GM18502 (cell line): ENCODE results near the gene RNF11.

ENCODE experiments used
- ATAC-seq: cut with Tn5 transposase; IDR thresholded peaks from one replicate; pipeline ENCODE4 v1.9.1; 2021; ENCODE audit warnings: mild to moderate bottlenecking; ENCODE audit not compliant: unreplicated experiment, poor library complexity

The RNF11 gene

DNA sequence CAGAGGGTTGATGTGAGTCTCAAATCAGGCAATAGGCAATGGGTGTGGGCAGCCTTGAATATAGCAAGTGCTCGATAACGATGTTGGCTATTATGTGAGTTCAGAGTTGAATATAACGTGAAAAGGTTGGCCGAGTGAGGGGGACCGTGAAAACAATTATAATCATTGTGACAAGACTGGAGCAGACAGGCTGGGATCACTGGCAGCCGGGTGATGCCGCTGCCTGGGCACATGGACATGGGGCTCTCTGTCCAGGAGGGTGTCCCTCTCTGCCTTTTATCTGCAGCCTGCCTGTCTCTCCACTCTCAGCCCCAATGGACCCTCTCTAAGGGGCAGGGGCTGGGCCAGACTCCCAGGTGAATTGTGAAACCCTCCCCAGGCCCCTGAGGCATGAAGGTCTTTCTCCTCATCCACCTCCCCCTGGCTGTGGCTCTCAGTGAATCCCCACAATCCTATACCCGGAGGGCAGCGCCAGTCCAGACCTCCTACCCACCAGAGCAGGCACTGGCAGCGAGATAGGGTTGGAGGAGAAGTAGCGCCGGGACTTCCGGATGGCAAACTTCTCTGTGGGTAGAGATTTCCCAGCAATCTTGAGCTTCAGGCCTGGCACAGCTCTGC is 57.9 kb downstream of the RNF11 start:
- no peak for ATAC-seq

DNA sequence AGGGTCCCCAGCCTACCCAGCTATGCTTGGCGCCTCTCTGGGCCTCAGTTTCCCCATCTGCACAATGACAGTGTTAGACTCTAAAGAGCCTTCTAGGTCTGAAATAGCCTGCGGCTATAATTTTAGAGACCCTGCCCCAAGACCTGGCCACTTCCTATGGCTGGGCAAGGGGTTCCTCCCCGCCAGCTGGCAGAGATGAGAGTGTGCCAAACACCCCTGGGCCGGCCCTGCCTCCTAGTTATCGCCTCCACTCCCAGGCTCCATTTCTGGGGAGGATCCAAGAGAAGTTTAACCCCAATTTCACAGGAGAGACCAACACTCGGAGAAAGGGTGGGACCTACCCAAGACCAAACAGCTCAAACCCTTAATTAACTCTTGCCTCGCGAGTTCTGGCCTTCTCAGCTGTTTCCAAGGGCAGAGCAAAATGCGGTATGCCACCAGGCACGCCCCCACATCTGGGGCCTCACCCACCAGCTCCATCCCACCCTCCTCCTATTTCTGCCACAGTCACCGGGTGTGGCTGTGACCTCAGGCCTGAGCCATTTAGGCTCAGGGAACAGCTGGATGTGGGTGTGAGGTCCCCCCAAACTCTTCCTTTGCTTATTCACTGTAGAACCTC is 58.6 kb downstream of the RNF11 start:
- no peak for ATAC-seq

DNA sequence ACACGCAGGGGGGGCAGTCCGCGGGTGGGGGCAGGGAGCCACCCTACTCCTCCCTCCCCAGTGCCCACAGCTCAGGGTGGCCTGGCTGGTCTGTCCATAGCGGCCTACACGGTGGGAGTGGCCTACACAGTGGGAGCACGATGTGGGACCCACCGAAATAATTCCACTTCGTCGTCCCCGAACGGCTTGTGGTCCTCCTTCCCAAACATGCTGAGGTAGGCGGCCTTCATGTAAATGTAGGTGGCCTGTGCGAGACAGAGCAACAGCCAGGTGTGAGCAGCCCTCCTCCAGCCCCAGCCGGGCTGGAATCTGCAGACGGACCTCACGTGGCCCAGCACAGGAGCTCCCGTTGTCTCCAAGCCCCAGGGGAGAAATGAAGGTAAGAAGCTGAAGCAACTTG is 59.9 kb downstream of the RNF11 start:
- no peak for ATAC-seq

DNA sequence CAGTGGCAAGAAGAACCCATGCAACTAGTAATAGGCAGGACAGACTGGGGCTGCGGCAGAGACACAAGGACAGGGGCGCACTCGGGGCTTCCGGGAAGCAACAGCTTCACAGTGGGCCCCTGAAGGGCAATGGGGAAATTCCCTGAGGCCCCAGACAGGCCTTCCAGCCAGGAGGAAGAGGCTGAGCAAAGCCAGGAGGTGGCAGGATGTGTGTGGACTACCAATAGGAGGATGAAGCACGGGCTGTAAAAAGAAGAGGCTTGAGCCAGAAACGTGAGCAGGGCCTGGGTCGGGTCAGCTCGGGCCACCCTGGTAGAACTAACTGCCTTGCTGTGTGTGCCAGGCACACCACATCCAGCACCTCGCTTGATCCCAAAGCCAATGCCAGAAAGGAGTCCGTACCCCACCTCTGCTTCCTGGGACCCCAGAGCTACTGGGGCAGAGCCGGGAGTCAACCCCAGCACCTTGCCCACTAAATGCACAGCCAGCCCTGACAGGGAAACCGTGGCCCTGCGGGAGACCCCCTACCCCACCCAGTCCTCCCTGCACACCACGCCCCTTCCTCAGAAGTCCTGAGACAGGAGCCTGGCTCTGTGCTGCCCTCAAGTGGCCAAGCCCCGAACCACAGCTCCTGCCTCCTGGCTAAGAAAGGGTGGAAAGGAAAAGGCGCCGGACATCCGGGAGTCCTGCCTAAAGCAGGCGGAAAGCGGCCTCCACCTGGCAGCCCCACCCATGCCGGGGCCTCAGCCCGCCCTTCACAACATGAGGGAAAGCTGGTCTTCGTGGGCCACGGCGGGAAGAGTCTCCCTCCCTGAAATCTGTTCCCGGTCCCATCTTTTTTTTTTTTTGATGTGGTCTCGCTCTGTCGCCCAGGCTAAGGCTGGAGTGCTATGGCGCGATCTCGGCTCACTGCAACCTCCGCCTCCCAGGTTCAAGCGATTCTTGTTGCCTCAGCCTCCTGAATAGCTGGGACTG is 60.6 kb downstream of the RNF11 start:
- ATAC-seq: peak; percentile 67

DNA sequence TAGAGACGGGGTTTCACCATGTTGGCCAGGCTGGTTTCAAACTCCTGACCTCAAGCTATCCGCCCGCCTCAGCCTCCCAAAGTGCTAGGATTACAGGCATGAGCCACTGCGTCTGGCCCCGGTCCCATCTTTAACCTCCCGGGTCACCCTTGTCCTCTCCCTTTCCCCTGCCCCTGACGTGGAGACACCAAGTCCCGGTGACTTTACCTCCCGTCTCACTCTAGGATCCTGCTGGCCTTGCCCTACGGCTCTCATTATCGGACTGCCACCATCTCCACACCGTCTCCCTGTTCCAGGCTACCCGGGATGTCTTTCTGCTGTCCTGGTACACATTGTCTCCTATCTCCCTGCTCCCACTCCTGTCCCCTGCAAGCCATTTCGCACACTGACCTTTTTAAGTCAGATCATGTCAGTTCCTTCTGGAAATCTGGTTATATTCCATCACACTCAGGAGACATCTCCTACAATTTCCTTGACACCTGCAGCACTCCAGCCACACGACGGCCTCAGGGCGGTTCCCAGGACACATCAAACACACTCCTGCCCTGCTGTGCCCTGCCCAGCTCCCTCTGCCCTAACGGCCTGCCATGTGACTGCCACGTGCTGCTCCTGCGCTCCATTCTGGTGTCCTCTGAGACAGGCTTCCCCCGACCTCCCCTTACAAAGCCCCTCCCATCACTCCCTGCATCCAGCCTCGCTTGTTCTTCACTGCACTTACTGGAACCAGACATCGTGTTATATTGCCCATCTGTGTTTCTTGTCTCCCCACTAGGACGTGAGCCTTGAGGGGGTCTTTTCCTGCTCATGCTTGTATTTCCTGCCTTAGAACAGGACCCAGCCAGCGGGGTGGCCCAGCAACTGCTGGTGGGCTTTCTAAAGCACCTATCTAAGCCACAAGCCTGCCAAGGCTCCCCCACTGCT is 61.6 kb downstream of the RNF11 start:
- no peak for ATAC-seq

DNA sequence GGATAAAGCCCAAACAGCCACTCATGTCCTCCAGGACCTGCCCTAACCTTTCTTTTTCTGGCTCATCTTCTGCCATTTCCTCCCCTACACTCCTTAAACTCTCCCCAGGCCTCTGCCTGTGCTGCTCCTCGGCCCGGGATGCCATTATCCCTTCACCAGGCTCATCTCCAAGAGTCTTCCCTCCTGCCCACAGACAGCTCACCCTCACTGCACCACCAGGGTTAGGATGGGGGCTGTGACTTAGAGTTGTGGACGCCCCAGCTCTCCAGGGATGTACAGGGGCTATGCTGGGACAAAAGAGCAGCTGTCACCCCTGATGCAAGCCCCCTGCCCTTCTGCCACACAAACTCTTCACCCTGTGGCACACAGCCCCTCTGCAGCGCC is 62.2 kb downstream of the RNF11 start:
- no peak for ATAC-seq

DNA sequence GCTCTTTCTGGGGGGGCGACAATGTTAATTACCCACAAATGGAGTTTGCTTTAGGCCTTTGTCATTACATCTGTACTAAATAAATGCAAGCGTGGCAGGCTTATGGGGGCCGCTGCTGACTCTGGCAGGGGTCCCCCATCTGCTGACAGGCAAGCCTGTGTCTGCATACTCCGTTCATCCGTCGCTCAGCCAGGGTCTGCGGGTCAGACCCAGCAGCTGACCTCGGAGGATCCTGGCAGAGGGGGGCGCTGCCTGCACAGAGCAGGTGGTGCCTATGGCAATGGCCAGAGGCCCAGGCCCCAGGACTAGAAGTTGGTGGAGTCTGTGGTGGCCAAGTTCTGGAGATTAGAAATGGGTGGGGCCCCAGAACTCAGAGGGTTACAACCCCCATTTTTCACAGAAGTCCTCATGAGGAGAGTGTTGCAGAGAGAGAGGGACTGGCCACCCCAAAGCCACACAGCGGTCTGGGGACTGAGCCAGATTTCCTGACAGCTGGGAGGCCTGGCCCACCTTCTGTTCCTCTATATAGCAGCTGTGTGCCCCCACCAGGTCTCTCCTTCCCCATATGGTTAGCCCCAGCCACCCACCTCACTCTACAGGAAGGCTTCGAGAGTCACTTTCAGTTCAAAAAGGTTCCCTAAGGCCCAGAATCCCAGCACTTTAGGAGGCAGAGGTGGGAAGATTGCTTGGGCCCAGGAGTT is 63.3 kb downstream of the RNF11 start:
- no peak for ATAC-seq

DNA sequence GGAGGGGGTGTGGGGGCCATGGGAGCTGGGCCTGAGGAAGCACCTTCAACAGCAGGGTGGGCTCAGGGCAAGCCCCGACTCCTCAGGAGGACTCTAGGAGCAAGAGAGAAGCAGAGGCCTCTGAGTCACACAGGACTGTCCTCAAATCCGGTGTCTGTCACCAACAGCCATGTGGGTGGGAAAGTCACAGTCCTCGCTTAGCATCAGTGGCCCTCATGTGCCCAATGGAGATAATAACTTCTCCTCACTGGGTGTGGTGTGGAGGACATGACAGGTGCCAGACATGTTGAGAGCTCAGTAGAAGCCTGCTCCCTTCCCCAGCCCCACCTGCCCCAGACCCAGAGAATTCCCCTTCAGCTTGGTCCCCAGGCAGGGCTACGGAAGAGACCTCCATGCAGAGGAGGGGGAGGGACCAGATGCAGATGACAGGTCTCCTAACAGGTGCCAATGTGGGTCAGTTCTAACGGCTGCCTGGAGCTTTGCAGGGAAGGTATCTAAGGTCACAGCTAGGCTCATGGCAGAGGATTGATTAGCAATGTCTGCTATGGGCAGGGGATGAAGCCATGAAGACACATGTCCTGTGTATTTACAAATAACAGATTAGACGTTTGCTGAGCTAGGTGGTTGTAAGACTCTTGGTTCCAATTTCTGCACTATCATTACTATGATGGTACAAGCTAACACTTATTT is 64.1 kb downstream of the RNF11 start:
- ATAC-seq: no peak

DNA sequence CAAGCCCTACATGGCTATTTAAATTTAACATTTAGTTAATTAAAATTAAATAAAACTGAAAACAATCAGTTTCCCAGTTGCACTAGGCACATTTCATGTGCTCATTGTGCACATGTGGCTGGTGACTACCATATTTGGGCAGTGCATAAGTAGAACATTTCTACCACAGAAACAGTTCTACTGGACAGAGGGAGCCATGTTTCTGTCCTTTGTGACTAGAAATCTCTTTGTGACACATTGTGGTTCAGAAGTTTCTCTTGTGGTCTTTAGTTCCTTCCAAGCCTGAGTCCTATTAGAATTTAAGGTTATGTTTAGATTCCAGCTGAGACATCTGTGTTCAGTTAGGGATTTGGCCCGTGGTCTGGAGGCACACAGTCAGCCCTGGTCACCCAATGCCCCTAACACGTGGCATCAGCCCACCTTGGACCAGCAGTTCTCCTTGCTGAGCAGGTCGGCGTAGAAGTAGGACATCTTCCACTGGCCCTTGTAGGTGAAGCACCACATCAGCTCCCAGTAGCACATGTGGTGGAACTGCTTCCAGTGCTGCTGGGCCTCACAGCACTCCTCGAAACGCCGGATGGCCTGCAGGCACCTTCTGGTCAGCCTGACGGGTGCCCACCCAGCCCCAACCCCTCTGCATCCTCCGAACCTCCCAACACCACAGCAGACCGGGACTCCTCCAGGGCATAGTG is 65.2 kb downstream of the RNF11 start:
- peak; percentile 35 for ATAC-seq

DNA sequence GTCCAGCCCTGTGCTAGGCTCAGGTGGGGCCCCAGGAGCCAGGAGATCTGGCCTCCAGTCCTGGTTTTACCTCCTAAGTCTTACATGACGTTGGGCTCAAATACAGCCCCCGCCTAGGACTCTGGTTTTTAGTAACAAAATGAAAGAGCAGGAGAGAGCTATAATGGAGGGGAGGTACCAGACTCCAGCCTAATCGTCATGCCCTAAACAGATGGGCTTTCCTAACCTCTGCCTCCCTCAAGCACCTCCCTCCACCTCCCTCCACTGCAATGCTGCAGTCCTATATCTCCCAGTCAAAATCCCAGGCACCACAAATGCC is 65.7 kb downstream of the RNF11 start:
- ATAC-seq: no peak

DNA sequence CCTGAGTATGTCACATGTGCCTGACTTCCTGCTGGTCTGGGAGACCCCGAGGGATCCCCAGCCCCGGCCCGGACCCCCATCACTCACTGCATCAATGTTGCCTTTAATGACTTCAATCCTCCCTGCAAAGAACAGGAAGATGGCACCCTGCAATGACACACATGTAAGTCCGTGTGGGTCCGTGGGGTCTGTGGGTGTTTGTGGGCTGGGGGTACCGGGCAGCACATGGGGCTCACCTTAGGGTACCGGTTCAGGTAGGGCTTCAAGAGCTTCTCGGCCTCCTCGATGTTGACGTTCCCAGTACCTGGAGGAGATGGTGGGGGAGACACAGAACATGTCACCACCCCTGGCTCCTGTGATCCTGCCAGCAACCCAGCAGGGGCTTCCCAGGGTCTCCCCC is 66.2 kb downstream of the RNF11 start:
- no peak for ATAC-seq

DNA sequence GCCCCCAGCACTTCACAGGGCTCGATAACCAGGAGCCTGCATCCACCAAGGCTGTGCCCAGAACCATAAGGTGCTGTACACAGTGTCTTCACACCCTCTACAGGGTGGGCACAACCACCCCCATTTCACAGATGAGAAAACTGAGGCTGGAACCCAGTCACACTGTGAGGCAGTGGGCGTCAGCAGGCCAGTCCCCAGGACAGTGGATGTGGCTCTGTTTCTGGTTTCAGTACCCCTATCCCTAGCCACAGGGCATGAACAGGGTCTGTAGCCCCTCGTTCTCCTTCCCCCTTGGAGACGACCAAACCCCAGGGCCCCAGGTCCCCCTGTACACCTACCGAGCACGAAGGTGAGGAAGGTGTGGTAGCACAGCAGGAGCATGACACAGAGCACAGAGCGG is 66.7 kb downstream of the RNF11 start:
- no peak for ATAC-seq

DNA sequence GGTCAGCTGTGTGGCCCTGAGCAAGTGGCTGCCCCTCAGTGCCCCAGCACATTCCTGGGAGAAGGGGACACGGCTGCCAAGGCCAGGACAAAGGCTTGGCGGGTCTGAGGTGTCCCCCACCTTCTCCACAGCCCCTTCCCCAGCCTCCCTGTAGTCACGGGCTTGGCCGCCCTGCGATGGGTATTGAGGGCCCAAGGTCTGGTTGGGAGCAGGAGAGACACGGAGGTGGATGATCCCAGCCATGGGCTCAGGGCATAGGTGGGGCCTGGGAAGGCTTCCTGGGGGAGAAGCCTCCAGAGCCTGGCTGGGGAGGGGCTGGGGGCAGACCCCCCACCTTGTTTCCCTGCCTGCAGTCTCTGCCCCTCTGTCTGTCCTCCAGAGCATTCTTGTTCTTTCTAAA is 67.2 kb downstream of the RNF11 start:
- no peak for ATAC-seq

DNA sequence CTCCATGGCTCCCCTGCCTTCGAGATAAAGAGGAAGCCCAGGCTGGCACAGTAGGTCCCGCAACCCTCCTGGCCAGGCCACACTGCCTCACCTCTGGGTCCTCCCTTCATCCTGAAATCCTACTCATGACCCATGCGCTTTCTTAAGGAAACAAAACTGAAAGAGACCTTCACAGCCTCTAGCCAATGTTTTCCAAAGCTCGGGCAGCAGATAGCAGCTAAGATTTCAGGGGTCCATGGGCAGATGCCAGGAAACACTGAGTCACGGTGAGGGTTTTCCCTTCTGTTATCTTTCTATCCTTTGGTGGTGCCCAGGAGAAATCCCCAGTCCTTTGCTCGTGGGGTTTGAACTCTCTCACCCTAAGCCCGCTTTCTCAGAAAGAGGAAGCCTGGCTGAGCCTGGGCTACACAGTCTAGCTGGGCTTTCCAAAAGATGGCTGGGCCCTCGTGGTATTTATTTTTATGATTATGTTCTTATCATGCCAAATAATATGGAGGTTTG is 67.7 kb downstream of the RNF11 start:
- ATAC-seq: no peak

DNA sequence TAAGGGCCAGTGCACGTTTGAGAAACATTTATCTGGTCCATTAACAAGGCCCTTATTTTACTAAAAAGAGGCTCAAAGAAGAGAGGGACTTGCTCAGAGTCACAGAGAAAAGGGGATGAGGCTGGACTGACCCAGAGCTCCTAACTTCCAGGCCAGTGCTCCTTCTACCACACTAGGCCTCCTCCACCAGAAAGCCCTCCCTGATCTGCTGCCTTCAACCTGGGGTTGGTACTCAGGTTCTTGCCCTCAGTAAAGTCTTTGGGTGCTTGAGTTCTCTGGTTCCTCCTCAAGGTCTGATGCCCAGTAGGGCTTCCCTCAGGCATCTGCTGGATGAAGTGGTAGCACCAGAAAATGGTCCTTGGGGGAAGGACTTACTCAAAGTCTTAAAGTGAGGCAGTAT is 68.3 kb downstream of the RNF11 start:
- ATAC-seq: no peak

DNA sequence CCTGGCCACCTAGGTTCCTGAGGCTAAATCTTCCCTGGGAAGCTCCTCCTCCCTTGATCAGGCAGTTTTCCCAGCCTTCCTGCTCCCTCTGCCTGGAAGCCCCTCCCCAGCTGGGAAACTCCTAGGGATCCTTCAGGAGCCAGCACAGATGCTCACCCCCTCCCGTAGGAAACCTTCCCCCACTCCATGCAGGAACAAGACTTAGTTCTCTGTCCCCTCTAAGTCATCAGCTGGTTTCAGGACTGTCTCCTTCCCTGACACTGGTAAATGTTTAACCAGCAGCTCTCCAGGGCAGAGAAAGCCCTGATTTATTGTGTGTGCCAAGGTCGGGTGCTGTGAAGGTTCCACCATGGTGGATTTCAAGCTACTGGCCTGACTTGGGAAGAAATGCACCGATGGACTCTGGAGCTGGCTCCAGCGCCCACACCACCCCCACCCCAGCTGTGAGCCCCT is 69.3 kb downstream of the RNF11 start:
- no peak for ATAC-seq

DNA sequence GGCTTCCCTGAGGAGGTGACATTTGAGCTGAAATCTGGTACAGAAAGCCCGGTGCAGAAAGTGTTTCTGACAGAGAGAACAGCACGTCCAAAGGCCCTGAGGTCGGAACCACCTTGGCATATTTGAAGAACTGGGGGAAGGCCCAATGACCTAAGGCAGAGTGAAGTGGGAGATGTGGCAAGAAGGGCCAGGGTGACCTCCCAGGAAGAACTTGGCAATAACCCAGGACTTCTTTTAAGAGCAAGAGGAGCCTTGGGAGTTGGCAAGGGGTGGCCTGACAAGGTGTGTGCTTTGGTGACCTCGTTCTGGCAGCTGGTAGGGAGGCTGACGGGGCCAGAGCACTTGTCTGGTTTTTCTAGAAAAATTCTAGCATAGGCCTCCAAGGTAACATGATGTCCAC is 70.9 kb downstream of the RNF11 start:
- ATAC-seq: no peak

DNA sequence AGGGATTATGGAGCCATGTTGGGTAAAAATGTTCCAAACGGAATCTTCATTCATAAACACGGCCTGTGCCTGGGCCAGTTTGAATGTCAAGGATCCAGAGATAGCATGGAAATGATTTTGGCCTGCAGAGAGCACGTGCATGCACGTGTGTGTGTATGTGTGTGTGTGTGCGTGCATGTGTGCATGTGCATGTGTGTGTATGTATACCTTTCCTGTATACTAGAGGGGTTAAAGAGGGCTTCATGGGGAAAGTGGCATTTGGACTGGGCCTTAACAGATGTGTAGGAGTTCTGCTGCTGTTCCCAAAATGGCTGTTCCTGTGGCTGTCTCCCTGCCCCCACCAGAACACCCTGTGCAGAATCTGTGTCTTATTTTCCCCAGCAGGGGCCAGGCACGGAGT is 72.6 kb downstream of the RNF11 start:
- no peak for ATAC-seq

DNA sequence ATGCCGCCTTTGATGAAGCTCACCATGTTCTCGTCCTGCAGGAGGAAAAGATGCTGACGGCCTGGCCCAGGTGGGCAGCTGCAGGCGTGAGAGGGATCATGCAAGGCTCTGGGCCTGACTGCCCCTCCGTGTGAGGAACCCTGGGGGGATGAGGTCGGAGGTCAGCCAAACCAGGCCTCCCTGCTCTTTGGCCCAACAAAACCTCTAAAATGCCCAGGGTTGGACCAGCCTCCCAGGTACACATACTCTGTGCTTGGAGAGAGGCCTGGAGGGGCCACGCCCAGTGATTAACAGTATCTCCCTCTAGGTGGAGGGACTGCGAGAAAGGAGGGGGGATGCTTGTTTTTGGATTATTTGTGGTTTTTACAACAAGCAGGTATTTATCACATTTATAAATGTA is 73.2 kb downstream of the RNF11 start:
- ATAC-seq: no peak
